ENCODE data around the gene FIGLA. TPM values are rescaled to one million over a fixed set of nuclear protein-coding genes. Genes with fewer than 3 reads are reported as not detected.

FIGLA gene
- total RNA-seq, 1 experiment from 2014 or later = not detected

DNA sequence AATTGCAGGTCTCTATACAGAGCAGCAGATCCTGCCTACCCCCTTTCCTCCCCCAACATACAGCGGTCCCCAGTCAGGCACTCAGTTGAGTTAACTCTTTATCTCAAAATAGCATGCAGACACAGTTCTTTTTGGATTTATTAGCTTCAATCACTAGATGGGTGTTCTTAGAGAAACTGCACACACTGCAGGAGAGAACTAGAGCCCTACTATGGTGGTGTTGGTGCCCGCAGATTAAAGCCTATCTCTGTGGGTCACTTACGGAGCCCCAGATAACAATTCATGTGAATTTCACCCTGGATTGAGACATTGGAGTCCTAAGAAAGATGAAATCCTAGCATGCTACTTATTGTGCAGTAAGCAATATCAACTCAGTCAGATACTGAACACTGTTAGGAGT is 34.3 kb downstream of the FIGLA start:
- intact Hi-C loops (cut with micrococcal nuclease) = no loop called here
- no TSS peak for BruUV-seq (replicated peaks)
- no peak overlapping the region for H2AFZ ChIP-seq (ENCODE audit: low read depth, low read length, poor library complexity, severe bottlenecking)
- H3K4me3 ChIP-seq (replicated peaks in 1 of 2; ENCODE audit: low read depth in 1 of 2, low read length in 2 of 2) = no peak overlapping the region
- no peak overlapping the region for H3K9ac ChIP-seq (ENCODE audit: low read length)
- DNase-seq (ENCODE audit: low read depth, low spot score) (no peak), ATAC-seq (no peak)
- no peak for TF ChIP-seq CEBPB (IDR thresholded peaks at IDR 0.05; ENCODE audit: low read depth)
- TF ChIP-seq RAD21 (IDR thresholded peaks at IDR 0.05; ENCODE audit: low read depth) = no peak
- TF ChIP-seq EZH2 (IDR thresholded peaks at IDR 0.05) = no peak
- TF ChIP-seq, protein P1, sequence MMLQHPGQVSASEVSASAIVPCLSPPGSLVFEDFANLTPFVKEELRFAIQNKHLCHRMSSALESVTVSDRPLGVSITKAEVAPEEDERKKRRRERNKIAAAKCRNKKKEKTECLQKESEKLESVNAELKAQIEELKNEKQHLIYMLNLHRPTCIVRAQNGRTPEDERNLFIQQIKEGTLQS (IDR thresholded peaks at IDR 0.05) = no peak
- TF ChIP-seq, protein P2, sequence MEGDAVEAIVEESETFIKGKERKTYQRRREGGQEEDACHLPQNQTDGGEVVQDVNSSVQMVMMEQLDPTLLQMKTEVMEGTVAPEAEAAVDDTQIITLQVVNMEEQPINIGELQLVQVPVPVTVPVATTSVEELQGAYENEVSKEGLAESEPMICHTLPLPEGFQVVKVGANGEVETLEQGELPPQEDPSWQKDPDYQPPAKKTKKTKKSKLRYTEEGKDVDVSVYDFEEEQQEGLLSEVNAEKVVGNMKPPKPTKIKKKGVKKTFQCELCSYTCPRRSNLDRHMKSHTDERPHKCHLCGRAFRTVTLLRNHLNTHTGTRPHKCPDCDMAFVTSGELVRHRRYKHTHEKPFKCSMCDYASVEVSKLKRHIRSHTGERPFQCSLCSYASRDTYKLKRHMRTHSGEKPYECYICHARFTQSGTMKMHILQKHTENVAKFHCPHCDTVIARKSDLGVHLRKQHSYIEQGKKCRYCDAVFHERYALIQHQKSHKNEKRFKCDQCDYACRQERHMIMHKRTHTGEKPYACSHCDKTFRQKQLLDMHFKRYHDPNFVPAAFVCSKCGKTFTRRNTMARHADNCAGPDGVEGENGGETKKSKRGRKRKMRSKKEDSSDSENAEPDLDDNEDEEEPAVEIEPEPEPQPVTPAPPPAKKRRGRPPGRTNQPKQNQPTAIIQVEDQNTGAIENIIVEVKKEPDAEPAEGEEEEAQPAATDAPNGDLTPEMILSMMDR (IDR thresholded peaks at IDR 0.05 in 2 of 3, conservative IDR thresholded peaks at IDR 0.05 in 1 of 3; ENCODE audit: borderline replicate concordance in 1 of 3, insufficient read depth in 1 of 3, low read depth in 2 of 3, low read length in 2 of 3) = no peak
- TF ChIP-seq, protein P3, sequence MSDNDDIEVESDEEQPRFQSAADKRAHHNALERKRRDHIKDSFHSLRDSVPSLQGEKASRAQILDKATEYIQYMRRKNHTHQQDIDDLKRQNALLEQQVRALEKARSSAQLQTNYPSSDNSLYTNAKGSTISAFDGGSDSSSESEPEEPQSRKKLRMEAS (IDR thresholded peaks at IDR 0.05) = no peak
- TF ChIP-seq, protein P4, sequence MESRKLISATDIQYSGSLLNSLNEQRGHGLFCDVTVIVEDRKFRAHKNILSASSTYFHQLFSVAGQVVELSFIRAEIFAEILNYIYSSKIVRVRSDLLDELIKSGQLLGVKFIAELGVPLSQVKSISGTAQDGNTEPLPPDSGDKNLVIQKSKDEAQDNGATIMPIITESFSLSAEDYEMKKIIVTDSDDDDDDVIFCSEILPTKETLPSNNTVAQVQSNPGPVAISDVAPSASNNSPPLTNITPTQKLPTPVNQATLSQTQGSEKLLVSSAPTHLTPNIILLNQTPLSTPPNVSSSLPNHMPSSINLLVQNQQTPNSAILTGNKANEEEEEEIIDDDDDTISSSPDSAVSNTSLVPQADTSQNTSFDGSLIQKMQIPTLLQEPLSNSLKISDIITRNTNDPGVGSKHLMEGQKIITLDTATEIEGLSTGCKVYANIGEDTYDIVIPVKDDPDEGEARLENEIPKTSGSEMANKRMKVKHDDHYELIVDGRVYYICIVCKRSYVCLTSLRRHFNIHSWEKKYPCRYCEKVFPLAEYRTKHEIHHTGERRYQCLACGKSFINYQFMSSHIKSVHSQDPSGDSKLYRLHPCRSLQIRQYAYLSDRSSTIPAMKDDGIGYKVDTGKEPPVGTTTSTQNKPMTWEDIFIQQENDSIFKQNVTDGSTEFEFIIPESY (IDR thresholded peaks at IDR 0.05; ENCODE audit: extremely low read depth, insufficient replicate concordance, low read length) = no peak
- TF ChIP-seq POLR2A (IDR thresholded peaks at IDR 0.05; ENCODE audit: borderline replicate concordance, extremely low read depth, insufficient read depth, insufficient read length) = no peak
- TF ChIP-seq ZNF274 (IDR thresholded peaks at IDR 0.05; ENCODE audit: low read depth, low read length) = no peak
- no peak for TF ChIP-seq SP1 (IDR thresholded peaks at IDR 0.05; ENCODE audit: low read depth)
- TF ChIP-seq ZFX (IDR thresholded peaks at IDR 0.05) = no peak
- TF ChIP-seq CBX3 (IDR thresholded peaks at IDR 0.05; ENCODE audit: low read depth) = no peak
- TF ChIP-seq YY1 (IDR thresholded peaks at IDR 0.05; ENCODE audit: extremely low read depth, insufficient replicate concordance, low read depth, low read length) = no peak
- no peak for TF ChIP-seq TCF7L2 (IDR thresholded peaks at IDR 0.05; ENCODE audit: borderline replicate concordance, extremely low read depth, insufficient read depth, insufficient read length)
- TF ChIP-seq POLR2AphosphoS5 (IDR thresholded peaks at IDR 0.05; ENCODE audit: low read depth, low read length) = no peak
- TF ChIP-seq EZH2phosphoT487 (IDR thresholded peaks at IDR 0.05; ENCODE audit: borderline replicate concordance) = no peak
- no peak for TF ChIP-seq EGR1 (IDR thresholded peaks at IDR 0.05; ENCODE audit: low read depth)
- TF ChIP-seq, protein P5, sequence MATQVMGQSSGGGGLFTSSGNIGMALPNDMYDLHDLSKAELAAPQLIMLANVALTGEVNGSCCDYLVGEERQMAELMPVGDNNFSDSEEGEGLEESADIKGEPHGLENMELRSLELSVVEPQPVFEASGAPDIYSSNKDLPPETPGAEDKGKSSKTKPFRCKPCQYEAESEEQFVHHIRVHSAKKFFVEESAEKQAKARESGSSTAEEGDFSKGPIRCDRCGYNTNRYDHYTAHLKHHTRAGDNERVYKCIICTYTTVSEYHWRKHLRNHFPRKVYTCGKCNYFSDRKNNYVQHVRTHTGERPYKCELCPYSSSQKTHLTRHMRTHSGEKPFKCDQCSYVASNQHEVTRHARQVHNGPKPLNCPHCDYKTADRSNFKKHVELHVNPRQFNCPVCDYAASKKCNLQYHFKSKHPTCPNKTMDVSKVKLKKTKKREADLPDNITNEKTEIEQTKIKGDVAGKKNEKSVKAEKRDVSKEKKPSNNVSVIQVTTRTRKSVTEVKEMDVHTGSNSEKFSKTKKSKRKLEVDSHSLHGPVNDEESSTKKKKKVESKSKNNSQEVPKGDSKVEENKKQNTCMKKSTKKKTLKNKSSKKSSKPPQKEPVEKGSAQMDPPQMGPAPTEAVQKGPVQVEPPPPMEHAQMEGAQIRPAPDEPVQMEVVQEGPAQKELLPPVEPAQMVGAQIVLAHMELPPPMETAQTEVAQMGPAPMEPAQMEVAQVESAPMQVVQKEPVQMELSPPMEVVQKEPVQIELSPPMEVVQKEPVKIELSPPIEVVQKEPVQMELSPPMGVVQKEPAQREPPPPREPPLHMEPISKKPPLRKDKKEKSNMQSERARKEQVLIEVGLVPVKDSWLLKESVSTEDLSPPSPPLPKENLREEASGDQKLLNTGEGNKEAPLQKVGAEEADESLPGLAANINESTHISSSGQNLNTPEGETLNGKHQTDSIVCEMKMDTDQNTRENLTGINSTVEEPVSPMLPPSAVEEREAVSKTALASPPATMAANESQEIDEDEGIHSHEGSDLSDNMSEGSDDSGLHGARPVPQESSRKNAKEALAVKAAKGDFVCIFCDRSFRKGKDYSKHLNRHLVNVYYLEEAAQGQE (IDR thresholded peaks at IDR 0.05; ENCODE audit: low read depth) = no peak
- no peak for TF ChIP-seq ELF1 (IDR thresholded peaks at IDR 0.05; ENCODE audit: borderline replicate concordance, low read depth)
- TF ChIP-seq FOSL1 (IDR thresholded peaks at IDR 0.05; ENCODE audit: low read depth) = no peak
- H3K27me3 ChIP-seq (ENCODE audit: insufficient read depth, low read length) = peaks cover 4% of the 10 kb centered on the region; the same call in 1 of the 2 replicates
- H3K27ac ChIP-seq (ENCODE audit: low read depth, low read length) = no peak overlapping the region
- no peaks in the 10 kb centered on the region for H3K4me1 ChIP-seq (ENCODE audit: control insufficient read depth in 1 of 2, insufficient read depth in 2 of 2, low read length in 2 of 2)
- H4K20me1 ChIP-seq (ENCODE audit: insufficient read depth) = no peaks in the 10 kb centered on the region
- no peak overlapping the region for H3K4me2 ChIP-seq (ENCODE audit: low read length)
- H3K9me2 ChIP-seq (ENCODE audit: insufficient read depth) = no peaks in the 10 kb centered on the region
- ChIA-PET CTCF (no interaction called here), POLR2A (no interaction called here), RAD21 (ENCODE audit: low non-redundant PET in 1 of 2, low total read pairs in 2 of 2, uncharacterized antibody in 2 of 2, unreplicated experiment in 2 of 2) (no interaction called here)
- H3K36me3 ChIP-seq (ENCODE audit: control insufficient read depth in 1 of 2, insufficient read depth in 2 of 2, low read length in 2 of 2) = no peaks in the 10 kb centered on the region
- no peaks in the 10 kb centered on the region for H3K79me2 ChIP-seq (ENCODE audit: insufficient read depth, low read length)
- H3K9me3 ChIP-seq (ENCODE audit: control insufficient read depth in 1 of 2, insufficient read depth in 1 of 2, low read depth in 1 of 2, low read length in 2 of 2) = no peaks in the 10 kb centered on the region
